ENCODE measurements around the gene ELP4. TPM values are rescaled to one million over a fixed set of nuclear protein-coding genes. Genes with fewer than 3 reads are reported as not detected.
"Not testable (repeated sequence)": the region's sequence is repeated elsewhere in the genome, so short reads cannot be mapped to it uniquely, and the experiment has no call there.

Gene ELP4
- total RNA-seq, 2 experiments from 2014 or later, result 23.0 to 23.3 TPM

DNA sequence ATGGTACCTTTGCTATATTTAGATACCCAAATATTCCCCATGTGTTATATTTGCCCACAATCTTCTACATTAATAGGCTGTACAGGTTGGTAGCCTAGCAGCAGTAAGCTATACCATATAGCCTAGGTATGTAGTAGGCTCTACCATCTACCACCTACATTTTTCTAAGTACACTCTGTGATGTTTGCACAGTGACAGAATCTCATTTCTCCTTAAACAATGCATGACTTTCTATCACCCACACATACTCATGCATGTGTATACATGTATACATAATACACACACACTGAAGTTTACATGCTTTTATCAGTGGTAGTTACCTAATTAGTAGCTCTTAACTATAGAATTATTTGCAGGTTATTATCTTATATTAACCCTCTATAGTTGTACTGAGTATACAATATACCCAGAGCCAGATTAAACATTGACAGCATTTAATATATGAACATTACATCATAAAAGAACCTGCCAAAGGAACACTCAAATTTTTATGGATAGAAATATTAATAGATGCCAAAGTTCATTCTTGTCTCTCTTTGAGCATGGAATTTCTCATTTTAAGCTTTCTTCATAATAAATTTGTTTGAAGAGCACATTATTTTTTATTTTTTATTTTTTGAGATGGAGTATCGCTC lies 51.4 kb downstream of the ELP4 start:
- DNase-seq (no peak), ATAC-seq (no peak)
- Mint-ChIP-seq H3K27me3 (ENCODE audit: low read depth) (no peaks in the 10 kb centered on the region), H3K9me3 (ENCODE audit: insufficient read depth) (no peaks in the 10 kb centered on the region), H3K4me1 (ENCODE audit: low read depth) (no peaks in the 10 kb centered on the region), H3K4me3 (no peak overlapping the region), H3K36me3 (ENCODE audit: low read depth) (peaks cover 2% of the 10 kb centered on the region), H3K27ac (no peak overlapping the region)
- ChIA-PET CTCF (no interaction called here), POLR2A (no interaction called here)

DNA sequence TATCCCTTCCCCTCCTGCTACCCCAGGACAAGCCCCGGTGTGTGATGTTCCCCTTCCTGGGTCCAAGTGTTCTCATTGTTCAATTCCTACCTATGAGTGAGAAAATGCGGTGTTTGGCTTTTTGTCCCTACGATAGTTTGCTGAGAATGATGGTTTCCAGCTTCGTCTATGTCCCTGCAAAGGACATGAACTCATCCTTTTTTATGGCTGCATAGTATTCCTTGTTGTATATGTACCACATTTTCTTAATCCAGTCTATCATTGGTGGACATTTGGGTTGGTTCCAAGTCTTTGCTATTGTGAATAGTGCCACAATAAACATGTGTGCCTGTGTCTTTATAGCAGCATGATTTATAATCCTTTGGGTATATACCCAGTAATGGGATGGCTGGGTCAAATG lies 55.0 kb downstream of the ELP4 start:
- H3K4me1 Mint-ChIP-seq (ENCODE audit: low read depth); H3K27me3 Mint-ChIP-seq (ENCODE audit: low read depth); H3K4me3 Mint-ChIP-seq; DNase-seq; CTCF ChIA-PET; H3K9me3 Mint-ChIP-seq (ENCODE audit: insufficient read depth); H3K27ac Mint-ChIP-seq; ATAC-seq; POLR2A ChIA-PET: not testable (repeated sequence)
- peaks cover 14% of the 10 kb centered on the region for H3K36me3 Mint-ChIP-seq (ENCODE audit: low read depth)

DNA sequence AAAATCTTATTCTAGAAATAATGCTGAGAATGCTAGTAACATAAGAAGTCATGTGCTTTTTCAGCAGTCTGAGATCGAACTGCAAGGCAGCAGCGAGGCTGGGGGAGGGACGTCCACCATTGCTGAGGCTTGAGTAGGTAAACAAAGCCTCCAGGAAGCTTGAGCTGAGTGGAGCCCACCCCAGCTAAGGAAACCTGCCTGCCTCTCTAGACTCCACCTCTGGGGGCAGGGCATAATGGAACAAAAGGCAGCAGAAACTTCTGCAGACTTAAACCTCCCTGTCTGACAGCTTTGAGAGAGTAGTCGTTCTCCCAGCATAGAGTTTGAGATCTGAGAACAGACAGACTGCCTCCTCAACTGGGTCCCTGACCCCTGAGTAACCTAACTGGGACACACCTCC lies 64.6 kb downstream of the ELP4 start:
- H3K4me3 Mint-ChIP-seq; H3K4me1 Mint-ChIP-seq (ENCODE audit: low read depth); H3K9me3 Mint-ChIP-seq (ENCODE audit: insufficient read depth); CTCF ChIA-PET; POLR2A ChIA-PET; ATAC-seq; H3K36me3 Mint-ChIP-seq (ENCODE audit: low read depth); H3K27ac Mint-ChIP-seq; DNase-seq; H3K27me3 Mint-ChIP-seq (ENCODE audit: low read depth): not testable (repeated sequence)

DNA sequence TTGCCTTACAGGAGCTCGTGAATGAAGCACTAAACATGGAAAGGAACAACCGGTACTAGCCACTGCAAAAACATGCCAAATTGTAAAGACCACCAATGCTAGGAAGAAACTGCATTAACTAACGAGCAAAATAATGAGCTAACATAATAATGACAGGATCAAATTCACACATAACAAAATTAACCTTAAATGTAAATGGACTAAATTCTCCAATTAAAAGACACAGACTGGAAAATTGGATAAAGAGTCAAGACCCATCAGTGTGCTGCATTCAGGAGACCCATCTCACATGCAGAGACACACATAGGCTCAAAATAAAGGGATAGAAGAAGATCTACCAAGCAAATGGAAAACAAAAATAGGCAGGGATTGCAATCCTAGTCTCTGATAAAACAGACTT lies 66.2 kb downstream of the ELP4 start:
- H3K9me3 Mint-ChIP-seq (ENCODE audit: insufficient read depth); H3K27me3 Mint-ChIP-seq (ENCODE audit: low read depth); H3K36me3 Mint-ChIP-seq (ENCODE audit: low read depth); H3K27ac Mint-ChIP-seq; DNase-seq; H3K4me1 Mint-ChIP-seq (ENCODE audit: low read depth); H3K4me3 Mint-ChIP-seq; POLR2A ChIA-PET; ATAC-seq; CTCF ChIA-PET: not testable (repeated sequence)

DNA sequence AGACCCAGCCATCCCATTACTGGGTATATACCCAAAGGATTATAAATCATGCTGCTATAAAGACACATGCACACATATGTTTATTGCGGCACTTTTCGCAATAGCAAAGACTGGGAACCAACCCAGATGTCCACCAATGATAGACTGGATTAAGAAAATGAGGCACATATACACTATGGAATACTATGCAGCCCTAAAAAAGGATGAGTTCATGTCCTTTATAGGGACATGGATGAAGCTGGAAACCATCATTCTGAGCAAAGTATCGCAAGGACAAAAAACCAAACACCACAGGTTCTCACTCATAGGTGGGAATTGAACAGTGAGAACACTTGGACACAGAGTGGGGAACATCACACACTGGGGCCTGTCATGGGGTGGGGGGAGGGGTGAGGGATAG lies 69.8 kb downstream of the ELP4 start:
- CTCF ChIA-PET; H3K27ac Mint-ChIP-seq; H3K9me3 Mint-ChIP-seq (ENCODE audit: insufficient read depth); ATAC-seq; POLR2A ChIA-PET; H3K36me3 Mint-ChIP-seq (ENCODE audit: low read depth); H3K4me1 Mint-ChIP-seq (ENCODE audit: low read depth); DNase-seq; H3K27me3 Mint-ChIP-seq (ENCODE audit: low read depth); H3K4me3 Mint-ChIP-seq: not testable (repeated sequence)

DNA sequence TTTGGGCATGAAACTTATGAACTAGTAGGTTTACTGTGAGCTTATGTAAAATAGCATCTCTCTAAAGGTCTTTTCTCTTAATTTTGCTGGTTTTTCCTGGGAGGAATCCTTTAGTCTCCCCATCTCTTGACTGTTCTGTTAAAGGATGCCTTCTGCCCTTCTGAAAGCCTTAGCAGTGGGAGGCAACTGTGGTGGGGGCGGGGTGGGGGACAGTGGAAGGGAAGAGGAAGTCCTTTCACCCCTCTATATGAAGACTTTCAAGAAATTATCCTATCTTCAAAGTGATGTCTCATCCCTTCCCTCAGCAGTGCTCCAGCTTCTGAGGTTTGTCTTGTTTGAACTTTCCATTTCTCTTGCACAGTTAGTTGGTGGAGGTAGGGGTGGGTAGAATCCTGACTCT lies 73.1 kb downstream of the ELP4 start:
- Mint-ChIP-seq H3K4me1 (ENCODE audit: low read depth) (peaks cover 7% of the 10 kb centered on the region), H3K27ac (no peak overlapping the region), H3K9me3 (ENCODE audit: insufficient read depth) (no peaks in the 10 kb centered on the region), H3K27me3 (ENCODE audit: low read depth) (no peaks in the 10 kb centered on the region), H3K36me3 (ENCODE audit: low read depth) (no peaks in the 10 kb centered on the region), H3K4me3 (no peak overlapping the region)
- ATAC-seq (no peak), DNase-seq (no peak)
- CTCF ChIA-PET, result no interaction called here
- POLR2A ChIA-PET, result no interaction called here

DNA sequence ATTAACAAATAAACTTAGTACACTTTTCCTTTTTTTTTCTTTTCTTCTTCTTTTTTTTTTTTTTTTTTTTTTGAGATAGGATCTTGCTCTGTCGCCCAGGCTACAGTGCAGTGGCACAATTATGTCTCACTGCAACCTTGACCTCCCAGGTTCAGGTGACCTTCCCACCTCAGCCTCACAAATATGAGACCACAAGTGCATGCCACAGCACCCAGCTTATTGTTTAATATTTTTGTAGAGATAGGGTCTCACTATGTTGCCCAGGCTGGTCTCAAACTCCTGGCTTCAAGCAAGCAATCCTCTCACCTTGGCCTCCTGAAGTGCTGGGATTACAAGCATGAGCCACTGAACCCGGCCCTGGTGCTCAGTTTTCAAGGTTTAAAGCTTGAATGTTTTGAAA lies 88.9 kb downstream of the ELP4 start:
- Mint-ChIP-seq H3K36me3 (ENCODE audit: low read depth) (peaks cover 2% of the 10 kb centered on the region), H3K27me3 (ENCODE audit: low read depth) (no peaks in the 10 kb centered on the region), H3K27ac (no peak overlapping the region), H3K9me3 (ENCODE audit: insufficient read depth) (no peaks in the 10 kb centered on the region), H3K4me1 (ENCODE audit: low read depth) (no peaks in the 10 kb centered on the region), H3K4me3 (no peak overlapping the region)
- no peak for DNase-seq
- POLR2A ChIA-PET, result no interaction called here
- no peak for ATAC-seq
- CTCF ChIA-PET, result interaction anchor here (0.7 kb wide), 1 partner anchor 164 kb away, joined by 3 read pairs; no protein-coding TSS in a partner anchor

DNA sequence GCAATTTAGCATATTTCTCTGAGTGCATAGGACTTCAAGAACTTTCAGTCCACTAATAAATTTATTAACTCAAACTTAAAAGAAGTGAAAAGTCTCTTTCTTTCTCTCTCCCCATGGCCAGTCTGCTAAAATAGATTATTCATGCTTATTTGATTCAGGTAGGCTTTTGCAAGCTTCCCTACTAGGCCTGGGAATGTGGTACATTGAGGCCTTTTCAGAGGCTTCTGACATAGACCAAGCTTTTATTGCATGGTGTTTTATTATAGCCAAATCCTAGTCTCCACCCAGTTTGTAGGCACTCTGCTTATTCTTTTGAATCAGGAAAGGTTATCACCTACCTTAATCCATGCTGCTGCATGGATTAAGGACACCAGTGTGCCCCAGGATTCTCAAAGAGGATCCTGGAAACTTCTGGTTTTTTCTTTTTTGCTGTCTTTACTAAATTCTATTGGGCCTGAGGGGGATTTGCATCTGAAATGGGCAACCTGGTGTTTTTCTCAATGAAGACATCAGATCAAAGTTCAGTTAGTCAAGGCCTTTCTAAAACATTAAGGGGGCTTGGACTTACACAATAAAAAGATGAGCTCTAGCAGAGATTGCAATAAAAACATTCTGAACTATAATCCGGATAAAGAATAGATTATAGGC lies 92.2 kb downstream of the ELP4 start:
- POLR2A ChIA-PET, result no interaction called here
- DNase-seq (no peak), ATAC-seq (no peak)
- Mint-ChIP-seq H3K27me3 (ENCODE audit: low read depth) (no peaks in the 10 kb centered on the region), H3K27ac (no peak overlapping the region), H3K4me3 (no peak overlapping the region), H3K36me3 (ENCODE audit: low read depth) (peaks cover 2% of the 10 kb centered on the region), H3K9me3 (ENCODE audit: insufficient read depth) (no peaks in the 10 kb centered on the region), H3K4me1 (ENCODE audit: low read depth) (no peaks in the 10 kb centered on the region)
- CTCF ChIA-PET, result interaction anchor here (1.3 kb wide), 1 partner anchor 39 kb away, joined by 3 read pairs; no protein-coding TSS in a partner anchor

DNA sequence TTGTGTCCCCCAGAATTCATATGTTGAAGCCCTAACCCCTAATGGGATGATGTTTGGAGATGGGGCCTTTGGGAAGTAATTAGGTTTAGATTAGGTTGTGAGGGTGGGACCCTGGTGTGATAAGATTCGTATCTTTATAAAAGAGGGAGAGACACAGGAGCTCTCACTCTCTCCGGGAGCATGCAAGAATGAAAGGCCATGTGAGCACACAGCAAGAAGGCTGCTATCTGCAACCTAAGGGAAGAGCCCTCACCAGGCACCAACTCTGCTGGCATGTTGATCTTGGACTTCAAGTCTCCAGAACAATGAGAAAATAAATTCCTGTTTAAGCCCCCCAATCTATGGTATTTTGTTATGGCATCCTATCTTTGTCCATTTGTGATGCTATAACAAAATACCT lies 97.3 kb downstream of the ELP4 start:
- H3K9me3 Mint-ChIP-seq (ENCODE audit: insufficient read depth), result no peaks in the 10 kb centered on the region
- ATAC-seq (no peak), DNase-seq (no peak)
- H3K4me3 Mint-ChIP-seq, result no peak overlapping the region
- H3K4me1 Mint-ChIP-seq (ENCODE audit: low read depth), result no peaks in the 10 kb centered on the region
- ChIA-PET POLR2A (no interaction called here), CTCF (no interaction called here)
- H3K27me3 Mint-ChIP-seq (ENCODE audit: low read depth), result no peaks in the 10 kb centered on the region
- no peak overlapping the region for H3K27ac Mint-ChIP-seq
- peaks cover 5% of the 10 kb centered on the region for H3K36me3 Mint-ChIP-seq (ENCODE audit: low read depth)

DNA sequence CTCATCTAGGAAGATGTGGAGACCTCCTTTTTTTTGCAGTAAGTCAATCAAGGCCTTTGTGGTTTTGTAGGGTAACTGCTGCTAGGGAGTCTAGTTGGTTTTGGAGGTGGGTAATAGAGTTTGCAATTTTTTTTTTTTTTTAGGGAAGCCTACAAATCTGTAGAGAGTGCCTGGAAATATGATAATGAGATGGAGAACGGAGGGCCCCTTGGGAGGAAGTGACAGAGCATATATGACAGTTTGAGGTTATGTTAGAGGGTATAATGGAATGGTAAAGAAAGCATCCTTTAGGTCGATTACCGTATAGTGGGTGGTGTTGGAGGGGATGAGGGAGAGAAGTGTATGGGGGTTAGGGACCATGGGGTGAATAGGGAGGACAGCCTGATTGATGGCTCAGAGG lies 98.3 kb downstream of the ELP4 start:
- Mint-ChIP-seq H3K4me1 (ENCODE audit: low read depth) (no peaks in the 10 kb centered on the region), H3K36me3 (ENCODE audit: low read depth) (peaks cover 5% of the 10 kb centered on the region)
- CTCF ChIA-PET, result no interaction called here

DNA sequence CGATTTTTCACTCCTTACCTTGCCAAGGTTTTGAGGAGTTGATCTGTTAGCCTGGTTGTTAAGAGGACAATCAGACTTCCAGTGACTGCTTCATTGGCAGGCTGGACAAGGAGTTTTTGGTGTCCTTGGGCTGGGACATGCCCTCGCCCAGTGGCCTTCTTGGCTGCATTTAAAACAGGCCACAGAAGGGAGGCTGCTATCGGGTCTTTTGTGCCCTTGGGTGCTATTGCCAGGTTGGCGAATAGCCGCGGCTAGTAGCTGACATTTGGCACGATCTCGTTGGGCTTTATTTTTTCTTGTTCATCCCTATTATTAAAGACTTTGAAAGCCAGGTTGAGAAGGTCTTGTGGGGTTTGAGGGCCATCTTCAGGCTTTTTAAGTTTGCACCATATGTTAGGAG lies 99.4 kb downstream of the ELP4 start:
- ATAC-seq, result no peak
- H3K4me3 Mint-ChIP-seq, result no peak overlapping the region

More for the DNA sequence above, 98.3 kb downstream of the ELP4 start:
- Mint-ChIP-seq H3K27ac (no peak overlapping the region), H3K4me3 (no peak overlapping the region), H3K27me3 (ENCODE audit: low read depth) (no peaks in the 10 kb centered on the region), H3K9me3 (ENCODE audit: insufficient read depth) (no peaks in the 10 kb centered on the region)
- DNase-seq, result no peak
- POLR2A ChIA-PET, result no interaction called here
- no peak for ATAC-seq

DNA sequence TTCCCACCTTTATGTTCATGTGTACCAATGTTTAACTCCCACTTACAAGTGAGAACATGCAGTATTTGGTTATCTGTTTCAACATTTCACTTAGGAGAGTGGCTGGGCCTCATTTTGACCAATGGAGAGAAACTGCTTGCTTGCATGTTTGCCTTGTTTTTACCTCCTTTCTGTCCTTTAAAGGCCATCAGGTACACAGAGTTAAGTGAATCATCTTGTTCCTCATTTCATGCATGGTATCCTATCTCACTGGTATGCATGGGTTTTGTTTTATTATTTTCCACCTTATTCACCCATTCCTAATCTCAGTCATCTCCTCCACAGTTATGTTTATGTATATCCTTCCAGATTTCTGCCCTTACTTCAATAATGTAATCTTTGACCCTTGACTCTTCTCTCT lies 101.0 kb downstream of the ELP4 start:
- CTCF ChIA-PET, result no interaction called here
- H3K4me3 Mint-ChIP-seq, result no peak overlapping the region

More for the DNA sequence above, 99.4 kb downstream of the ELP4 start:
- Mint-ChIP-seq H3K27me3 (ENCODE audit: low read depth) (no peaks in the 10 kb centered on the region), H3K27ac (no peak overlapping the region), H3K4me1 (ENCODE audit: low read depth) (no peaks in the 10 kb centered on the region), H3K36me3 (ENCODE audit: low read depth) (peaks cover 5% of the 10 kb centered on the region), H3K9me3 (ENCODE audit: insufficient read depth) (no peaks in the 10 kb centered on the region)
- CTCF ChIA-PET, result no interaction called here
- POLR2A ChIA-PET, result no interaction called here
- no peak for DNase-seq

DNA sequence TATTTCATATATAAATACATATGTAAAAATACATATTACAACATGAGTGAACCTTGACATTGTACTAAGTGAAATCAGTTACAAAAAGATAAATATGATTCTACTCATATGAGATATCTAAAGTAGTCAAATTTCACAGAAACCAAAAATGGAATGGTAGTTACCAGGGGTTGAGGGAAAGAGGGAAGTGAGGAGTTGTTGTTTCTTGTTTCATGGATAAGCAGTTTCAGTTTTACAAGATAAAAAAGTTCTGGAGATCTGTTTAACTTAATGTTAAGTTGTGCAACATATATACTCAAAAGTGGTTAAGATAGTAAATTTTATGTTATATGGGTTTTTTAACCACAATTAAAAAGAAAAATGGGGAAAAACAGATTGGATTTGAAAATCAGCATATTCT lies 107.7 kb downstream of the ELP4 start:
- H3K36me3 Mint-ChIP-seq (ENCODE audit: low read depth), result no peaks in the 10 kb centered on the region
- ATAC-seq, result no peak
- ChIA-PET POLR2A (no interaction called here), CTCF (no interaction called here)
- H3K27ac Mint-ChIP-seq, result no peak overlapping the region
- H3K4me3 Mint-ChIP-seq, result no peak overlapping the region
- peaks cover 5% of the 10 kb centered on the region for H3K4me1 Mint-ChIP-seq (ENCODE audit: low read depth)
- no peaks in the 10 kb centered on the region for H3K9me3 Mint-ChIP-seq (ENCODE audit: insufficient read depth)
- no peaks in the 10 kb centered on the region for H3K27me3 Mint-ChIP-seq (ENCODE audit: low read depth)
- DNase-seq, result no peak

More for the DNA sequence above, 101.0 kb downstream of the ELP4 start:
- no peak for DNase-seq
- Mint-ChIP-seq H3K9me3 (ENCODE audit: insufficient read depth) (no peaks in the 10 kb centered on the region), H3K36me3 (ENCODE audit: low read depth) (peaks cover 5% of the 10 kb centered on the region), H3K4me1 (ENCODE audit: low read depth) (no peaks in the 10 kb centered on the region), H3K27ac (no peak overlapping the region), H3K27me3 (ENCODE audit: low read depth) (no peaks in the 10 kb centered on the region)
- POLR2A ChIA-PET, result no interaction called here
- no peak for ATAC-seq

All from activated CD8-positive, alpha-beta T cell treated with anti-CD3 and anti-CD28 coated beads, Interleukin-2, amount 10 ng/mL, durations not matched to agents 7 days and 5 days (primary cell).